B cell (primary cell): Measurements from ENCODE around the gene IKZF3. TPM values are rescaled to one million over a fixed set of nuclear protein-coding genes. Genes with fewer than 3 reads are reported as not detected.

Experiments used
- ATAC-seq: fragments of 200-7000 bp; cut with Tn5 transposase; one replicate; pipeline ENCODE4 v1.10.0; 2021; ENCODE audit warnings: low read depth, mild to moderate bottlenecking, moderate number of reproducible peaks, moderate library complexity
- CTCF ChIA-PET: fragments of 350-600 bp; sonication (Branson Sonifier 250); formaldehyde crosslinking; loops from one replicate; lab custom pipeline; 2021; ENCODE audit warnings: antibody characterized with exemption, inconsistent platforms; lab: Charles Lee
- POLR2A ChIA-PET: fragments of 350-600 bp; sonication (Branson Sonifier 250); formaldehyde crosslinking; loops from one replicate; lab custom pipeline; 2021; ENCODE audit warnings: antibody characterized with exemption; lab: Charles Lee
- DNase-seq: peaks from one replicate; pipeline ENCODE4 v3.0.0; 2013
- H2AFZ ChIP-seq: 2 replicates; pipeline ENCODE4 v1.6.1; 2012; ENCODE audit warnings: mild to moderate bottlenecking, low read depth, low read length; ENCODE audit not compliant: insufficient read depth, poor library complexity, severe bottlenecking
- H3K27ac ChIP-seq, 2 donors: 1 replicate in 1 of 2; 2 replicates in 1 of 2; pipeline ENCODE4 v1.5.1; 2012 to 2013; ENCODE audit warnings: low read length in 2 of 2, mild to moderate bottlenecking in 2 of 2, moderate library complexity in 1 of 2
- H3K27me3 ChIP-seq, 4 experiments: fragments of 200-600 bp in 1 of 4; sonication (generic) in 1 of 4; replicated peaks in 1 of 4; 1 replicate in 2 of 4; 2 replicates in 2 of 4; pipeline versions ENCODE4 v1.6.1 to v1.7.0; 2013 to 2016; ENCODE audit warnings: low read length in 3 of 4, mild to moderate bottlenecking in 2 of 4, mixed read lengths in 1 of 4, moderate library complexity in 1 of 4; ENCODE audit not compliant: insufficient read depth in 4 of 4, control insufficient read depth in 3 of 4; ENCODE audit errors: control extremely low read depth in 1 of 4
- H3K36me3 ChIP-seq, 2 experiments: replicated peaks in 1 of 2; 1 replicate in 1 of 2; 2 replicates in 1 of 2; pipeline versions ENCODE4 v1.6.1 to v1.7.1; 2013; ENCODE audit warnings: low read length in 1 of 2; ENCODE audit not compliant: insufficient read depth in 2 of 2, control insufficient read depth in 1 of 2; ENCODE audit errors: control extremely low read depth in 1 of 2, extremely low read depth in 1 of 2
- H3K4me1 ChIP-seq, 2 donors: fragments of 200-600 bp in 1 of 2; sonication (generic) in 1 of 2; 1 replicate in 1 of 2; 2 replicates in 1 of 2; pipeline versions ENCODE4 v1.5.1 to v1.6.1; 2013 to 2017; ENCODE audit warnings: low read length in 2 of 2; ENCODE audit not compliant: control insufficient read depth in 2 of 2, insufficient read depth in 2 of 2
- H3K4me2 ChIP-seq: replicated peaks from 2 replicates; pipeline ENCODE3; 2012; ENCODE audit warnings: mild to moderate bottlenecking, low read depth, low read length; ENCODE audit not compliant: poor library complexity, severe bottlenecking
- H3K4me3 ChIP-seq, 5 experiments: fragments of 200-600 bp in 1 of 5; sonication (generic) in 1 of 5; 1 replicate in 3 of 5; 2 replicates in 2 of 5; pipeline versions ENCODE4 v1.5.1 to v1.7.0; 2011 to 2016; ENCODE audit warnings: low read length in 4 of 5, mild to moderate bottlenecking in 4 of 5, low read depth in 2 of 5, control low read depth in 1 of 5, moderate library complexity in 1 of 5; ENCODE audit not compliant: insufficient read depth in 1 of 5; ENCODE audit errors: control extremely low read depth in 1 of 5, extremely low read depth in 1 of 5
- H3K79me2 ChIP-seq: fragments of 200-600 bp; sonication (generic); one replicate; pipeline ENCODE4 v1.6.0; 2016; ENCODE audit warnings: low read length; ENCODE audit not compliant: control insufficient read depth, insufficient read depth
- H3K9ac ChIP-seq: fragments of 200-600 bp; sonication (generic); 2 replicates; pipeline ENCODE4 v1.6.1; 2017; ENCODE audit warnings: mild to moderate bottlenecking, low read length, moderate library complexity
- H3K9me3 ChIP-seq, 3 donors: one replicate each; pipeline versions ENCODE4 v1.6.1 to v1.7.1; 2013; ENCODE audit warnings: low read length in 2 of 3; ENCODE audit not compliant: control insufficient read depth in 2 of 3, insufficient read depth in 1 of 3; ENCODE audit errors: control extremely low read depth in 1 of 3
- H4K20me1 ChIP-seq: 2 replicates; pipeline ENCODE4 v1.6.0; 2012; ENCODE audit warnings: mild to moderate bottlenecking, low read length; ENCODE audit not compliant: insufficient read depth, control insufficient read depth, poor library complexity, severe bottlenecking
- H3K27ac Mint-ChIP-seq: one replicate; pipeline ENCODE4 v1.8.0; 2021; ENCODE audit warnings: mixed read lengths
- H3K27me3 Mint-ChIP-seq: one replicate; pipeline ENCODE4 v1.8.0; 2021; ENCODE audit warnings: mixed read lengths
- H3K4me1 Mint-ChIP-seq: one replicate; pipeline ENCODE4 v1.8.0; 2021; ENCODE audit warnings: mixed read lengths
- H3K4me3 Mint-ChIP-seq: one replicate; pipeline ENCODE4 v1.8.0; 2021; ENCODE audit warnings: mixed read lengths
- H3K9me3 Mint-ChIP-seq: one replicate; pipeline ENCODE4 v1.8.0; 2022; ENCODE audit warnings: mixed read lengths; ENCODE audit not compliant: insufficient read depth
- EZH2 ChIP-seq: IDR thresholded peaks from 2 replicates; pipeline ENCODE4 v1.6.1; 2012; ENCODE audit warnings: borderline replicate concordance, low read depth, mild to moderate bottlenecking, moderate library complexity, low read length; ENCODE audit not compliant: insufficient read depth, poor library complexity, severe bottlenecking
- WGBS: methylation state at CpG from one replicate; pipeline ENCODE4 v1.1.5; 2013; ENCODE audit warnings: missing lambda C conversion rate; ENCODE audit not compliant: insufficient coverage; 5-methylcytosine and 5-hydroxymethylcytosine counted together
- intact Hi-C: fragments of 100-400 bp; cut with micrococcal nuclease; formaldehyde crosslinking; loops from one replicate; pipeline ENCODE4 v1.10.0; 2022
- polyA plus RNA-seq: library from polyadenylated mRNA; depleted of rRNA; stranded (reverse); fragments of >200 nt; gene quantifications from 2 replicates; pipeline ENCODE4 v1.2.3, GENCODE V29; 2012
- total RNA-seq, 2 donors: library from RNA; stranded (reverse); fragments of 120-200 nt in 1 of 2; gene quantifications; 1 replicate in 1 of 2; 2 replicates in 1 of 2; pipeline versions ENCODE4 v1.2.3 to v1.2.4, GENCODE V29; 2013 to 2022
- TF ChIP-seq, protein P1 (sequence below): fragments of 200-600 bp; IDR thresholded peaks from one replicate; pipeline ENCODE4 v1.8.0; 2022; ENCODE audit warnings: antibody characterized with exemption, mild to moderate bottlenecking

The IKZF3 gene
- total and polyA plus RNA-seq, 2 donors (not counting 1 experiment from before 2014, with no cell fraction given): 63.0 to 178 TPM

DNA sequence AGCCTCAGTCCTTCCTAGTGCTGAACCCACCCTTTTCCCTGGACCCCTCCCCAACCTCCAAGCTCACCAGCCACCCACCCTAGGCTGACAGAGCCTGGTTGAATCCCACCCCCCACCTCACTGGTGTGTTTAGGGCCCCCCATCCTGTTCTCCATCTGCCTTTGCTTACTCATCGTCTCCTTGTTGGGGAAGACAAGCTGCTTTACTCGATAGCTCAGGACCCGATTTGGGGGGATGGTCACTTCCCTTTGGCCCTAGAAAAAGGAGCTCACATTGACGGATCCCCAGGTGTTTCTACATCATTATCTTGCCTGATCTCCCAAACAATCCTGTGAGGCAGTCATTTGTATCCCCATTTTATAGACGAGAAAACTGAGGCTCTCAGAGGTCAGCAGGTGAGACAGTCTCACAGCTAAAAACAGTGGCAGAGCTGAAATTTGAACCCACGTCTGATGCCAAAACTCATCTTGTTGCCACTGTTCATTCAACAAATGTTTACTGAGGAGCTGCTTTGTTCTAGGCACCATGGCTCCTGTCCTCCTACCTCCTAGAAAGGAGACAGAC is 44.8 kb upstream of the IKZF3 start:
- Mint-ChIP-seq H3K9me3 (no peaks in the 10 kb centered on the region), H3K4me1 (no peaks in the 10 kb centered on the region), H3K4me3 (no peak overlapping the region), H3K27me3 (no peaks in the 10 kb centered on the region), H3K27ac (no peak overlapping the region)
- Histone ChIP-seq H3K9ac (no peak overlapping the region), H3K27ac (no peak overlapping the region), H3K27me3 (no peaks in the 10 kb centered on the region), H3K4me3 (no peak overlapping the region), H3K79me2 (no peaks in the 10 kb centered on the region), H3K9me3 (no peaks in the 10 kb centered on the region), H4K20me1 (no peaks in the 10 kb centered on the region), H3K4me2 (no peak overlapping the region), H3K4me1 (no peaks in the 10 kb centered on the region), H2AFZ (no peak overlapping the region), H3K36me3 (peaks cover 2 to 18% of the 10 kb centered on the region in 2 experiments)
- DNase-seq (no peak), ATAC-seq (no peak)
- POLR2A ChIA-PET: no interaction called here
- 95% methylated on average over 6 of the region's 6 CpGs for WGBS
- CTCF ChIA-PET: no interaction called here
- intact Hi-C loops: no loop called here
- TF ChIP-seq EZH2: no peak
- TF ChIP-seq, protein P1, sequence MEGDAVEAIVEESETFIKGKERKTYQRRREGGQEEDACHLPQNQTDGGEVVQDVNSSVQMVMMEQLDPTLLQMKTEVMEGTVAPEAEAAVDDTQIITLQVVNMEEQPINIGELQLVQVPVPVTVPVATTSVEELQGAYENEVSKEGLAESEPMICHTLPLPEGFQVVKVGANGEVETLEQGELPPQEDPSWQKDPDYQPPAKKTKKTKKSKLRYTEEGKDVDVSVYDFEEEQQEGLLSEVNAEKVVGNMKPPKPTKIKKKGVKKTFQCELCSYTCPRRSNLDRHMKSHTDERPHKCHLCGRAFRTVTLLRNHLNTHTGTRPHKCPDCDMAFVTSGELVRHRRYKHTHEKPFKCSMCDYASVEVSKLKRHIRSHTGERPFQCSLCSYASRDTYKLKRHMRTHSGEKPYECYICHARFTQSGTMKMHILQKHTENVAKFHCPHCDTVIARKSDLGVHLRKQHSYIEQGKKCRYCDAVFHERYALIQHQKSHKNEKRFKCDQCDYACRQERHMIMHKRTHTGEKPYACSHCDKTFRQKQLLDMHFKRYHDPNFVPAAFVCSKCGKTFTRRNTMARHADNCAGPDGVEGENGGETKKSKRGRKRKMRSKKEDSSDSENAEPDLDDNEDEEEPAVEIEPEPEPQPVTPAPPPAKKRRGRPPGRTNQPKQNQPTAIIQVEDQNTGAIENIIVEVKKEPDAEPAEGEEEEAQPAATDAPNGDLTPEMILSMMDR: no peak

DNA sequence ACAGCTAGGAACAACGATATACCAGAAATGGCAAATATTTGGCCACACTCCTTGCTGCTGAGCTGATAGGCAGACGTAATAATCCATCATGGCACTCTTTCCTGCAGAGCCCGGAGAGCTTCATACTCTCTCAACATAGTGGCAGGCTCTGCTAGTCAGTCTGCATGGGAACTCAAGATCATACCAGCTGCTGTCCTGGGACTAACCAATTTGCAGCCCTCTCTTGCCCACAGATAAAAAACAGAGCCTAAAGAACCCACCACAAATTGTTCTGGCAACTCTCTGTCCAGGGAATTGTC is 40.8 kb upstream of the IKZF3 start:
- H3K9me3 ChIP-seq: no peaks in the 10 kb centered on the region
- Mint-ChIP-seq H3K27me3 (no peaks in the 10 kb centered on the region), H3K4me1 (peaks cover 3% of the 10 kb centered on the region), H3K4me3 (no peak overlapping the region), H3K9me3 (no peaks in the 10 kb centered on the region), H3K27ac (no peak overlapping the region)
- H3K27me3 ChIP-seq: no peaks in the 10 kb centered on the region
- H2AFZ ChIP-seq: no peak overlapping the region
- no peak for ATAC-seq
- ChIA-PET CTCF (interaction anchor here (1.2 kb wide), 1 partner anchor 63 kb away, joined by 3 read pairs; no protein-coding TSS in a partner anchor), POLR2A (no interaction called here)
- peaks cover 0 to 10% of the 10 kb centered on the region in 2 experiments for H3K36me3 ChIP-seq
- no peak overlapping the region for H3K4me3 ChIP-seq
- no peaks in the 10 kb centered on the region for H4K20me1 ChIP-seq
- DNase-seq: no peak
- H3K4me2 ChIP-seq: no peak overlapping the region
- no peak overlapping the region for H3K9ac ChIP-seq
- intact Hi-C loops: no loop called here
- no peak for TF ChIP-seq EZH2
- TF ChIP-seq, protein P1: no peak
- 97% methylated on average over 3 of the region's 3 CpGs for WGBS
- no peak overlapping the region for H3K27ac ChIP-seq
- no peaks in the 10 kb centered on the region for H3K79me2 ChIP-seq
- peaks cover 3 to 6% of the 10 kb centered on the region in 2 donors for H3K4me1 ChIP-seq
